B cell (primary cell): ENCODE measurements around the gene LBH. TPM values are rescaled to one million over a fixed set of nuclear protein-coding genes. Genes with fewer than 3 reads are reported as not detected.

ENCODE experiments used
- ATAC-seq: fragments of 200-7000 bp; cut with Tn5 transposase; one replicate; pipeline ENCODE4 v1.10.0; 2021; ENCODE audit warnings: low read depth, mild to moderate bottlenecking, moderate number of reproducible peaks, moderate library complexity
- CTCF ChIA-PET: fragments of 350-600 bp; sonication (Branson Sonifier 250); formaldehyde crosslinking; loops from one replicate; lab custom pipeline; 2021; ENCODE audit warnings: antibody characterized with exemption, inconsistent platforms; lab: Charles Lee
- POLR2A ChIA-PET: fragments of 350-600 bp; sonication (Branson Sonifier 250); formaldehyde crosslinking; loops from one replicate; lab custom pipeline; 2021; ENCODE audit warnings: antibody characterized with exemption; lab: Charles Lee
- DNase-seq: peaks from one replicate; pipeline ENCODE4 v3.0.0; 2013
- H2AFZ ChIP-seq: 2 replicates; pipeline ENCODE4 v1.6.1; 2012; ENCODE audit warnings: mild to moderate bottlenecking, low read depth, low read length; ENCODE audit not compliant: insufficient read depth, poor library complexity, severe bottlenecking
- H3K27ac ChIP-seq, 2 donors: 1 replicate in 1 of 2; 2 replicates in 1 of 2; pipeline ENCODE4 v1.5.1; 2012 to 2013; ENCODE audit warnings: low read length in 2 of 2, mild to moderate bottlenecking in 2 of 2, moderate library complexity in 1 of 2
- H3K27me3 ChIP-seq, 4 experiments: fragments of 200-600 bp in 1 of 4; sonication (generic) in 1 of 4; replicated peaks in 1 of 4; 1 replicate in 2 of 4; 2 replicates in 2 of 4; pipeline versions ENCODE4 v1.6.1 to v1.7.0; 2013 to 2016; ENCODE audit warnings: low read length in 3 of 4, mild to moderate bottlenecking in 2 of 4, mixed read lengths in 1 of 4, moderate library complexity in 1 of 4; ENCODE audit not compliant: insufficient read depth in 4 of 4, control insufficient read depth in 3 of 4; ENCODE audit errors: control extremely low read depth in 1 of 4
- H3K36me3 ChIP-seq, 2 experiments: replicated peaks in 1 of 2; 1 replicate in 1 of 2; 2 replicates in 1 of 2; pipeline versions ENCODE4 v1.6.1 to v1.7.1; 2013; ENCODE audit warnings: low read length in 1 of 2; ENCODE audit not compliant: insufficient read depth in 2 of 2, control insufficient read depth in 1 of 2; ENCODE audit errors: control extremely low read depth in 1 of 2, extremely low read depth in 1 of 2
- H3K4me1 ChIP-seq, 2 donors: fragments of 200-600 bp in 1 of 2; sonication (generic) in 1 of 2; 1 replicate in 1 of 2; 2 replicates in 1 of 2; pipeline versions ENCODE4 v1.5.1 to v1.6.1; 2013 to 2017; ENCODE audit warnings: low read length in 2 of 2; ENCODE audit not compliant: control insufficient read depth in 2 of 2, insufficient read depth in 2 of 2
- H3K4me2 ChIP-seq: replicated peaks from 2 replicates; pipeline ENCODE3; 2012; ENCODE audit warnings: mild to moderate bottlenecking, low read depth, low read length; ENCODE audit not compliant: poor library complexity, severe bottlenecking
- H3K4me3 ChIP-seq, 5 experiments: fragments of 200-600 bp in 1 of 5; sonication (generic) in 1 of 5; 1 replicate in 3 of 5; 2 replicates in 2 of 5; pipeline versions ENCODE4 v1.5.1 to v1.7.0; 2011 to 2016; ENCODE audit warnings: low read length in 4 of 5, mild to moderate bottlenecking in 4 of 5, low read depth in 2 of 5, control low read depth in 1 of 5, moderate library complexity in 1 of 5; ENCODE audit not compliant: insufficient read depth in 1 of 5; ENCODE audit errors: control extremely low read depth in 1 of 5, extremely low read depth in 1 of 5
- H3K79me2 ChIP-seq: fragments of 200-600 bp; sonication (generic); one replicate; pipeline ENCODE4 v1.6.0; 2016; ENCODE audit warnings: low read length; ENCODE audit not compliant: control insufficient read depth, insufficient read depth
- H3K9ac ChIP-seq: fragments of 200-600 bp; sonication (generic); 2 replicates; pipeline ENCODE4 v1.6.1; 2017; ENCODE audit warnings: mild to moderate bottlenecking, low read length, moderate library complexity
- H3K9me3 ChIP-seq, 3 donors: one replicate each; pipeline versions ENCODE4 v1.6.1 to v1.7.1; 2013; ENCODE audit warnings: low read length in 2 of 3; ENCODE audit not compliant: control insufficient read depth in 2 of 3, insufficient read depth in 1 of 3; ENCODE audit errors: control extremely low read depth in 1 of 3
- H4K20me1 ChIP-seq: 2 replicates; pipeline ENCODE4 v1.6.0; 2012; ENCODE audit warnings: mild to moderate bottlenecking, low read length; ENCODE audit not compliant: insufficient read depth, control insufficient read depth, poor library complexity, severe bottlenecking
- H3K27ac Mint-ChIP-seq: one replicate; pipeline ENCODE4 v1.8.0; 2021; ENCODE audit warnings: mixed read lengths
- H3K27me3 Mint-ChIP-seq: one replicate; pipeline ENCODE4 v1.8.0; 2021; ENCODE audit warnings: mixed read lengths
- H3K4me1 Mint-ChIP-seq: one replicate; pipeline ENCODE4 v1.8.0; 2021; ENCODE audit warnings: mixed read lengths
- H3K4me3 Mint-ChIP-seq: one replicate; pipeline ENCODE4 v1.8.0; 2021; ENCODE audit warnings: mixed read lengths
- H3K9me3 Mint-ChIP-seq: one replicate; pipeline ENCODE4 v1.8.0; 2022; ENCODE audit warnings: mixed read lengths; ENCODE audit not compliant: insufficient read depth
- CTCF ChIP-seq: fragments of 200-600 bp; IDR thresholded peaks from one replicate; pipeline ENCODE4 v1.8.0; 2022; ENCODE audit warnings: antibody characterized with exemption, mild to moderate bottlenecking
- EZH2 ChIP-seq: IDR thresholded peaks from 2 replicates; pipeline ENCODE4 v1.6.1; 2012; ENCODE audit warnings: borderline replicate concordance, low read depth, mild to moderate bottlenecking, moderate library complexity, low read length; ENCODE audit not compliant: insufficient read depth, poor library complexity, severe bottlenecking
- WGBS: methylation state at CpG from one replicate; pipeline ENCODE4 v1.1.5; 2013; ENCODE audit warnings: missing lambda C conversion rate; ENCODE audit not compliant: insufficient coverage; 5-methylcytosine and 5-hydroxymethylcytosine counted together
- intact Hi-C: fragments of 100-400 bp; cut with micrococcal nuclease; formaldehyde crosslinking; loops from one replicate; pipeline ENCODE4 v1.10.0; 2022
- polyA plus RNA-seq: library from polyadenylated mRNA; depleted of rRNA; stranded (reverse); fragments of >200 nt; gene quantifications from 2 replicates; pipeline ENCODE4 v1.2.3, GENCODE V29; 2012
- total RNA-seq, 2 donors: library from RNA; stranded (reverse); fragments of 120-200 nt in 1 of 2; gene quantifications; 1 replicate in 1 of 2; 2 replicates in 1 of 2; pipeline versions ENCODE4 v1.2.3 to v1.2.4, GENCODE V29; 2013 to 2022

The LBH gene
- total and polyA plus RNA-seq, 2 donors (not counting 1 experiment from before 2014, with no cell fraction given), result 158 to 201 TPM

DNA sequence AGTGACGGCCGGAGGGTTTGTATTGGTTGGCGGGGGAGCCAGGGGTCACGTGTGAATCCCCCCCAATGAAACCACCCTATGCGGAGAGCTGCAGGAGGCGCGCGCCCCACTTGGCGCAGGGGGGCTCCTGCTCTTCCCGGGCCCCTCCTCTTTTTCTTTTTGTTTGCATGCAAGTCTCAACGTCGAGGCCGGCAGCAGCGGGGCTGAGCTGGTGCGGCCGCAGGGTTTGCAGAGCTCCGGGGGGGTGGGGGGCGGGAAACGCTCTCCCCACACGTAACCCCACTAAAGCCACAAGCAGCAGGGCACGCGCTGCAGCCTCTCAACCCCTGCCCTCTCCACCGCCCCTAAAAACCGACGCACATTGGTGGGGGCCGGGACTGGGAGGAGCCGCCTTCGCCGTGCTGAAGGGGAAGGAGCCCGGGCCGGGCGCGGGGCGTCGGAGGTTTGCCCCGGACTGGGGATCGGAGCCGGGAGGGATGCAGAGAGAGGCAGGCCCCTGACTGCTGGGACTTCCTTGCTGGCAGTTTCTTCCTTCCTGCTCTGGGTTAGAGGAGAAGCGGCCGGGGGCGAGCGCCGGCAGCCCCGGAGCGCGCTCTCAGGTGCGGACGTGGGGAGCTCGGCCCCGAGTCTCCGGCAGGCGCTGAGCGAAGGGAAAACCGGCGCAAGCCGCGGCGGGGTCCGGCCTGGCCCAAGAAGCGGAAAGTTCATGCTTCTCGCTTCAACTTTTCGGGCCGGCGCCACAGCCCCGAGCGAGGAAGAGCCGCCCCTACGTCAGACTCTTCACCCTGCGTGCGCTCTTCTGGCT lies 864 bp downstream of the LBH start:
- H3K4me2 ChIP-seq, result peak overlapping the region; percentile 98
- Mint-ChIP-seq H3K4me1 (peaks cover 51% of the 10 kb centered on the region), H3K9me3 (no peaks in the 10 kb centered on the region), H3K27ac (peak overlapping the region; percentile 98), H3K4me3 (peak overlapping the region; percentile 80), H3K27me3 (no peaks in the 10 kb centered on the region)
- peaks cover 42 to 52% of the 10 kb centered on the region in 2 donors for H3K4me1 ChIP-seq
- H4K20me1 ChIP-seq, result peaks cover 51% of the 10 kb centered on the region
- H3K27ac ChIP-seq, result peak overlapping the region; percentile 93 to 94
- under 1% methylated on average over 65 of the region's 70 CpGs for WGBS
- intact Hi-C loops, result loop anchor here (1.0 to 5.0 kb wide), 10 partner anchors 9 to 1000 kb away; partner anchors contain the start of gene EHD3
- H3K9me3 ChIP-seq, result peaks cover 0 to 3% (median 0%) of the 10 kb centered on the region in 3 donors
- ATAC-seq (peak; percentile 55), DNase-seq (peak; percentile 94)
- H3K79me2 ChIP-seq, result peaks cover 69% of the 10 kb centered on the region
- peak overlapping the region; percentile 98 for H2AFZ ChIP-seq
- peak overlapping the region; percentile 96 for H3K9ac ChIP-seq
- ChIA-PET POLR2A (interaction anchor here (0.6 to 5.2 kb wide), 38 partner anchors 9 to 1002 kb away, joined by 3 to 59 read pairs (median 6); partner anchors contain the start of genes EHD3, LCLAT1 and YPEL5), CTCF (interaction anchor here (0.7 to 13.1 kb wide), 22 partner anchors 9 to 476 kb away, joined by 3 to 148 read pairs (median 6); partner anchors contain the start of genes LCLAT1 and YPEL5)
- TF ChIP-seq CTCF (no peak), EZH2 (no peak)
- peaks cover 2 to 34% of the 10 kb centered on the region in 2 experiments for H3K36me3 ChIP-seq
- H3K4me3 ChIP-seq, result peak overlapping the region; percentile 84 to 94 (median 93)
- no peaks in the 10 kb centered on the region for H3K27me3 ChIP-seq
